Hematopoietic multipotent progenitor cell (in vitro differentiated cells): ENCODE measurements around the gene ZSWIM6. TPM values are rescaled to one million over a fixed set of nuclear protein-coding genes. Genes with fewer than 3 reads are reported as not detected.

Experiments
- DNase-seq, 3 donors: peaks; one replicate each; pipeline ENCODE4 v3.0.0-alpha.2; 2011 to 2015; ENCODE audit warnings: low read depth in 2 of 3, low spot score in 2 of 3
- total RNA-seq: library from RNA; depleted of rRNA; stranded (reverse); fragments of >200 nt; gene quantifications from one replicate; pipeline ENCODE4 v1.2.3, GENCODE V29; 2012

Gene ZSWIM6
- total RNA-seq = 7.3 TPM

DNA sequence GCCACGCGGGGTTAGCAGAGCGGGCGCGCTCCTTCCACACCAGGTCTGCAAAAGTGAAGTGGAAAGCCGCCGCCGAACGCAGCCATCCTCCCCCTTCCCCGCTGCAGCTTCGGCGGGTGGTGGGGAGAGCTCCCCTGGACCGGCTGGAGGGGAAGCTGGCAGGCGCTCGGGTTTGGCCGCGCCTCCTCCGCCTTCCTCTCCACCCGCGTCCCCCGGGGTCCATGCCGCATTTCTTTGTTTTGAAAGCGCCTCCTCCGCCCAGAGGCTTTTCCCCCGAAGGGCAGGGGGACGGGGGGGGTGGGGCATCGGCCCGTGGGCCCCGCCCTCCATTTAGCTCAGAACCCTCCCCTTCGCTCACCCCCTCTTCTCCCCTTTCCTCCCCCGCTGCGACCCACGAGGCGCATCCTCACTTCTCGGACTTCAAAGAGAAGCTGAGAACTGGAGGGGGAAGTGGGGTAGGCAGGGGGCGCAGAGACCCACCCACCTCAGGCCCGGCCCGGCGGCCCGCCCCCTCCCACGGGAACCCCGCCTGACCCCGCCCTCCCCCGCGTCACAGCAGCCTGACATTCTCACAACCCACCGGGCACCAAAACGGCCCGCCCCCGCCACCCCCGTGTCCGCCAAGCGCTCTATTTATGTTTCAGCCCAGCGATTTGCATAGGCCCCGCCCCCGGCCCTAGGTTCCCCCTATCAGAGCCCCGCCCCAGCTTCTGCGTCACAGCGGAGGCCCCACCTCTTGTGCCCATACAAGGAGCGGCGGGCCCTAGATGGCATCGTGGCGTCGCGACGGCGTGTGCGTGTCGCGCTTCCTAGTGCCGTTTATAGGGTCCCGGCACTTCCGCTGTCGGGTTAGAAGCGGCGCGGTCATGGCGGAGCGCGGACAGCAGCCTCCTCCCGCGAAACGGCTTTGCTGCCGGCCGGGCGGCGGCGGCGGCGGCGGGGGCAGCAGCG lies at the start of gene ZSWIM6:
Gene ZSWIM6, plus strand, starts transcription at position 852 of the 951 bp plus-strand sequence. Its CDS starts 15 bp downstream, at position 867.
- peak; percentile 97 to 100 (median 100) for DNase-seq

DNA sequence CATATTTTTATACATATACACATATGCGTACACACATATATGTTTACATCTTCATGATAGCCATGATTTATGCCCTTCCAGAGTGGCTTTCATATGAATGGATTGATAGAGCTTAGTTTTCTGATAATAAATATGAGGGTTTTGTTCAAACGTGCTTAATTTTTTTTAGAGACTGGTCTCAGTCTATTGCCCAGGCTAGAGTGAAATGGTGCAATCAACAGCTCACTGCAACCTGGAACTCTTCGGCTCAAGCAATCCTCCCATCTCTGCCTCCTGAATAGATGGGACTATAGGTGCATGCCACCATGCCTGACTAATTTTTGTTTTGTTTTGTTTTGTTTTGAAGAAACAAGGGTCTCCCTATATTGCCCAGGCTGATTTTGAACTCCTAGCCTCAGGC lies 48.6 kb upstream of the ZSWIM6 start:
- no peak for DNase-seq

DNA sequence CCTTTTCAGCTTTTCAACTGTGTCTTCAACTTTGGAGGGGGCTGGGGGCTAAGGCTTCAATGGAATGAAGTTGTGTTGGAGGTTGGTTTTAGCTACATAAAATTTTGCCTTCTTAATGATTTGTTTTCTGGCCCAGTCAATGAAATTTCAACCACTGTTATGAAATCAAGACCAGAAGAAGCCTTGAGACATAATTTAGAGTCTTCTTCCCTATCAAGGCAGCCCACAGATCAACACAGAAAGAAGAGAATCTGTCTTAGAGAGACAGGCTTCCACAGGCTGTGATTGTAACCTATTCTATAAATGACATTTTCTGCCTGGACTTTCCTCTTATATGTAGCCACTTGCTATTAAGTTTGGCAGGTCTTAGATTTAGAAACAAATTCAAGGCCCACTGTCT lies 46.5 kb upstream of the ZSWIM6 start:
- DNase-seq = no peak

DNA sequence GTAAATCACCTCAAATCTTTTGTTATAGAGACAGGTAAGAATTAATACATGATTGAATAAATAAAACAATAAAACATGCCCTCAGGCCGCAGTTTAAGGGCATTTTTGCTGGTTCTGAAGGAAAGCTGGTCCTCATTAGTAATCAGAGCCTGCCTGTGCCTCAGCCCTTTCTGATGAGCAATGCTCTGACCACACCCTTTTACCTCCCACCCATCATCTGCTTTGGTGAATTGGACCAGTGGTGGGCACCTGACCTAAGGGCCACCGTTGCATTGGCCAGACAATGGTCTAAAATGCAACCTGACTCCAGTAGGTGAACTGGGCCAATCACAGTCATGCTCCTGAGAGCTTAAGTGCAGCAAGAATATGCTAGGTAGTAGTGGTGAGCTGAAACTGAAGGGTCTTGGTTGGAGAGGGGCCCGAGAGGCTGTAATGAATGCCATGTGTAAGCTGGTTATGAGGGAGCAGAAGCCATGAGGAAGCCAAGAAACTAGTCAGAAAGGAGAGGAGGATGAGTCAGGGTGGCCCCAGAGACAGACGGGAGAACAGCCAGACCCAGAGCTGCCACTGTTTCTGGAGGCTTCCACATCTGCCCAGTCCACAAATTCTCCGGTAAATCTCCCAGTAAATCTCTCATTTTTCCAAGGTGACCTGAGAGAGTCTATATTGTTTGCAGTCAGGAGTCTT lies 45.5 kb upstream of the ZSWIM6 start:
- DNase-seq = no peak

DNA sequence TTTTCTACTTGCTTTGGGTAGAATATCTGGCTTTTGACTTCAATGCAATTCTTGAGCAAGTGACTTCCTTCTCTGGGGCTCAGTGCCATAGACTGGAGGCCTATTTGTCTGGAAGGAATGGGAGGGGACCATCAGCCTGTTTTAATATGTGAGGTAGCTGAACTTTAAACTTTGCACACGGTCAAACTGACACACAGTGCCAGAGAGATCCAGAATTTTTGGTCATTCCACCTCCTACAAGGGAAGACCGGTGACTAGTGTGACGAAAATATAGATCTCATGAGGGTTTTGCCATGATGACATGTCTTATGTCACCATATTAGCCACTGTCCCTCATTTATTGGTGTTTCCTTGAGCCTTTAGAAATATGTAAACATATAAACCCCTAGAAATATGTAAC lies 44.6 kb upstream of the ZSWIM6 start:
- DNase-seq = no peak

DNA sequence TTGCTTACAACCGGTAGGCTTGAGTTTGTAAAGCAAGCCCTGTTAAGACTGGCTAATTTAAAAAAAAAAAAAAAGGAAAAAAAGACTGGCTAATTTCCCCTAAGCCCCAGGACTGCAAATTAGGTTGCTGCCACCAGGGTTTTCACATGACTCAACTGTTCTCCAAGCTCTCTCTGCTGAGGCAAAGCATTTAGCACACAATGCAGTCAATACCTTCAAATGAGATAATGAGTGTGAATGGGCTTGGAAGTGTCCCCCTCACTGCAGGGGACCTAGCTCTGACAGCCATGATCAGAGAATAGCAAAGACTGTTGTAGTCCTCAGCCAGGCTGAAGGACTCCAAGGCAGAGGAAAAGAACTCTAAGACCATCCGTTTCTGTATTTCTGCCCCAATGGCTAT lies 42.8 kb upstream of the ZSWIM6 start:
- no peak for DNase-seq

DNA sequence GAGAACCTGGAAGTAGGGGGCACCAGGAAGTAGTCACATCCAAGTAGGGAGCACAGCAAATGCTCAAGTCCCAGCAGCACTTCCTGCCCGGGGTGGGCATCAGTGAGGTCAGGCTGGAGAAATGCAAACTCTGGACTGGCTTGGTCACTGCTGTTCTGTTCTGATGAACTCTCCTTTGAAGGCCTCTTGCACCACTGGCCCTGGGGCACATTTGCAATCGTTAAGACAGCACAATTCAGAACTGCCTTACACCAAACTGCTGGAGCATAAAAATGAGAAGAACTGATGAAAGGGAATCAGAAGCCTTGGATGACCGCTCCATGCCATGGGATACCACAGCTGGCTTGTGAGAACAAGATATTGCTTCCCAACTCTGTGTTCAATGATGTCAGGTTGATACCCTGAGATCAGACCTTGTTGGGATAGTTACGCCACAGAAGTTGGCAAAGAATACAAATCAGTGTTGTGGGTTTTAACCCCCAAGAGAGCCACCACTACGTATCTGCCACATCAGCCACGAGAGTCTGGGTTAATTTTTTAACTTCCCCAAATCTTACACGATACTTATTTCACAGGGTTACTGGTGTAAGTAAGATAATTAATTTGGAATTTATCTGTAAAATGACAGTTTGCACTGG lies 42.3 kb upstream of the ZSWIM6 start:
- DNase-seq = peak in 1 of 3 donors; percentile 74

DNA sequence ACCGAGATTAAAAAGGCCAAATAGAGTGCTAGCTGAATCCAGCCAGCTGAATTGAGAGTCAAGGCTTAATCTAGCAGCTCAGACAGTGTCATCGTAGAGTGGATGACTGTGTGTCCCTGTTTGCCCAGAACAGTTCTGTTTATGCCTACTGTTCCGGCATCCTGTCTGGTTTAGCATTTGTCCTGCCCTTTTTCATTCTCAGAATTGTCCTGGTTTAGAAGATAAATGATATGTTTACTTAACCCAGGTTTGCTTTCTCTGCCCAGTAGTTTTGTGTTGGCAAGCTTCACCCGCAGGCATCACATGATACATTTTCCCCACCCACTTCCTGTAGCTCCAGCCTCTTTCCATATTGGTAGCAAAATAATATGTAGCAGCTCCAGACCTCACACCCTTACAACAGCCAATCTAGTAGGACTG lies 41.3 kb upstream of the ZSWIM6 start:
- no peak for DNase-seq

DNA sequence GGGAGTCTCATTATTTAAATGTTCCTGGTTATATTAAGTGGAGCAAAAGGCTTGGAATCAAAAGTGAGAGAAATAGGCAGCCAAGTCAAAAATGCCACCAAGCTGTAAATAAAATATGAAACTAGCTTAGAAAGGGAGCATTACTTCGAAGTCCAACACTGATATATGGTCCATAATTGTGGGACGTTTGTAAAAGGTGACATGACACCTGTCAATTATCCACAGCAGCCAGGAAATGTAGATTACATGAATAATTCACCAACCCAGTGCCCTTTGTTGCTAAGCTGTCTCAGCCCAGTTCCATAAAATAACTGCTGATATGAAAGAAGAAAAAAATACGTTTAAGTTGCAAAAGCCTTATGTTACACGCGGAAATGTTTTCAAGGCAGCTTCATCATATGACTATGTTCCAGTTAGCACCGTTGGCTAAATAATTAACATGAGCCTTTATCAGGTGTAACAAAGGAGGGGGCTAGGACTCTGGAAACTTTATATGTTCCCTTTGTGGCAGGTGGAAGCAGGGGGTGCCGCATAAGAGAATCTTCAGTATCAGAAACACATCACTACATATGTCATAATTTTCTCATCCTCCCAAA lies 39.9 kb upstream of the ZSWIM6 start:
- DNase-seq = no peak

DNA sequence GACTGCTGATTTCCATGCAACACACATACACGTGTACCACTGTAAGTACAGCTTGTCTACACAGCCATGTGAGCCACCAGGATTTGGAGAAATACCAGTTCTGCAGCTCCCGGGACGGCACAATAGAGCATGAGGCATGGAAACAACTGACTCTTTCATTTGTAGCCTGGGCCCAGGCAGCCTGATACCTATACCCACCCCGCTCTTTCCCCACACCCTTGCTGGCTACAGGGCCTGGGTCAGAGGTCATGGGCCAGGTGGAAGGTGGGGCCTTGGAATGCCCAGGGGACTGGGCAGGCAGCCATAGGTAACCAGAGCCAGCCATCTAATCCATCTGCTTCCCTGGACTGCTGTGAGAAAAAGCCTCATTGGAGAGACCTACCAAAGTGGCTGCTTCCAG lies 39.0 kb upstream of the ZSWIM6 start:
- DNase-seq = no peak

DNA sequence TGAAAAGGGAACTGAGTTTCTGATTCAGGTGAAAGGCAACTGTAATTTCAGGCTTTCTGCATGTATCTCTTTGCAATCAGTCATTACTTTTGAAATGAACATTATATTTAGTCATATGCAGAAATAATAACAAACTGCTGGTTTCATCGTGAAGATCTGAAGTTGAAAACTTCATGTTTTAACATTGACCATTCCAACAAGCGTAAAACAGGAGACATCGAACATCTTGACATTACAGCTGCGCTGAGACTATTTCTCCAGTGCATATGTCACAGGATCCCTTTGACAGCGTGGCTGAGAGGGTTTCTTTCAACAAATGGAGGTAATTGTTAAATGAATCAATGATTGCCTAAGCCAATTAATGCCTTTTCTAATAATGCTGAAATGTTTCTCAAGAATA lies 38.2 kb upstream of the ZSWIM6 start:
- no peak for DNase-seq

DNA sequence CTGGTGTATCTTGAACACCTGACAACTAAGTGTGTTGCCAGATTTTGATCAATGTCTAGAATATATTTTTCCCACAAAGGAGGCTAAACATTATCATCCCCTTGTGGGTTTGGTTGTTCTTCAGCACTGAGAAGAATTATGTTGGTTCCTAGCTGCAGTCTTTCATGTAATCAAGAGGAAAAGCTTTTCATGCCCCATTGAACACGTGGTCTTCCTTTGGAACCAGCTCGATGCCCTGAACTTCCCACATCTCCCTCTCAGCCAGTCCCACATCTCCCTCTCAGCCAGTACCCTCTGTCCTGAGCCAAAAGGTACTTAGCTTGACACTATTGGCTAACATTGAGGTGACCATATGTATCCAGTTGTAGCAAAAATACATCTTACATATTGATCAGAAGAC lies 36.7 kb upstream of the ZSWIM6 start:
- no peak for DNase-seq

DNA sequence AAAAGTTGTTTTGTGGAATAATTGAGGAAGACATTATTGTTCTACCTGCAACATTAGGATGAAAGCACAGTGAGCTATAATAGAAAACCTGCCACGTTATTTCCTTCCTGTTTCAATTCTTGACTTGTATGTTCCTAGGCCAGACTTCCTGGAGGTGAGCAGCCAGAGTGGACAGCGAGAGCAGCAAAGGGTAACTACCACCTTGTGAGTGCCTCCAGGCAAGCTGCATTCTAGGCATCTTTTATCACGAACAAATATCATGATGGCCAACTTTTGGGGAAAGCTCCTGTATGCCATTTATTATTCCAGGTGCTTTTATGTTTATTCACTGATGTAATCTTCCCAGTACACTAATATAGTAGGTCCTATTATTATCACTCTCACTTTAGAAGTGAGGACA lies 34.0 kb upstream of the ZSWIM6 start:
- no peak for DNase-seq

DNA sequence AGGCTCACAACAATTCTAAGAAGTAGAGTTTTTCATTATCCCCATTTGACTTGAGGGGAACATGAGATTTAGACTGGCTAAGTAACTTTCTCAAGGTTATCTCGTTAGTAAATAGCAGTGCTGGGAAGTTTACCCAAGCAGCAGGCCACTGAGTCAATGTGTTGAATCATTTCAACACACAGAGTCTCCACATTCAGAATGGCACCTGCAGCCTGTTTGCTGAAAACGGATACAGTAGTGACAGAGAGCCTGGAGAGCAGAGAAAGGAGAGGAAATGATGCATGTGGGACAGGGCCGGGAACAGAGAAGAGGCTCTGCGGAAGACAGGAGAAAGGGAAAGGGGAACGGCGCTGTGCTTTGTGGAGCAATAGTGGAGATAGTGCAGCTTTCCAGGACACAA lies 33.5 kb upstream of the ZSWIM6 start:
- no peak for DNase-seq

DNA sequence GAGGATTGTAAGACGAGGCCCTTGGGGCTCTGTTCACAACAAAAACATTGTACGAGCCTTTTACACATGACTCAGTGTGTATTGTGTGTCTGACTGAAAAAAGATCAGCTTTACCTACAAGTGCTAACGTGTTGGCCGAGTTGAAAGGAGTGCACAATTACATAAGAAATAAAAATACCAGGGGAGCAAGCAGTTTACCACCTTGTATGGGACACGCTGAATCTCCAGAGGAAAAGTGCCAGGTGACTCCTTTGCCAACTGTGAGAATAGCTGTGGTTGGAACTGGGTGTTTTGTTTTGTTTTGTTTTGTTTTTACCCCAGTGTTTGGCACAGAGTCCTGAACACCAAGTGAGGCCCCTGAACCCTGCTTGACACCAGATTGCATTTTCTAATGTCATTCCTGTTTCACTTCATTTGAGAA lies 32.8 kb upstream of the ZSWIM6 start:
- no peak for DNase-seq

DNA sequence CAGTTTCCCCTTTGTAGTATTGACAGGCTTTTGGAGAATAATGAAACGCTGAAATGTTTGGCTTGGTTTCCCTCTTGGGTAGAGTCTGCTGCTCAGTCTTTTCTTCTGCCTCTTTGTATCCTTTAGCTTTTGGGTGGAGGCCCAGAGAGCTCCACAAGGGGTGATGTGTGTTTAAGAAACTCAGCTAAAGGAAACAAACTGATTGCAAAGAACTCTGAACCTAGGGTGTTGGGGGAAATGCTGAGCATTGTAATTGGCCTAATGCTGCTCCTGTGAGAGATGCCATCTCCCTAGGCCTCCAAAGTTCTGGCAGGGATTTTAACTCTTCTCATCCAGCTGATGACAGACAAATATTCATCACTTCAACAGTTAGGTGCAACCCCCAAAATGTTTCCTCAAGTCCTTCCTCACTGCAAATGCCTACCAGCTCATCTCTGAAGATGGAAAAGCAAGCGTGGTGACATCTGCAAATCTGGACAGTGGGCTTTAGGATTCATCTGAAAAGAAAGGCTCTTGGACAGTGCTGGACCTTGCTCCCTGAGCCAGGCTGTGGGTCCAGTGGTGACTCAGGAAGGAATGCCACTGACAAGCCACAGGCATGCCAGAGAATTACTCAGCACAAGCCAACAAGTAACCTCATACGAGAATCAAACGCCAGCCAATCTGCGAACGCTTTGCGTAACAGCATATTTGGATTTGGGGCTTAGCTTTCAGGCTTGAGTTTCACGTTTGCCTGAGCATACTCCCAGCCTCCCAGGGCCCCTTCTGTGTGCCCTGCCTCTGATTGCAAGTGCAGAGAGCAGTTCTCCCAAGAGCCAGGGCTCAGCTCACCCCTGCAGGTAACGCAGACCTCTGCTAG lies 30.5 kb upstream of the ZSWIM6 start:
- DNase-seq = no peak

DNA sequence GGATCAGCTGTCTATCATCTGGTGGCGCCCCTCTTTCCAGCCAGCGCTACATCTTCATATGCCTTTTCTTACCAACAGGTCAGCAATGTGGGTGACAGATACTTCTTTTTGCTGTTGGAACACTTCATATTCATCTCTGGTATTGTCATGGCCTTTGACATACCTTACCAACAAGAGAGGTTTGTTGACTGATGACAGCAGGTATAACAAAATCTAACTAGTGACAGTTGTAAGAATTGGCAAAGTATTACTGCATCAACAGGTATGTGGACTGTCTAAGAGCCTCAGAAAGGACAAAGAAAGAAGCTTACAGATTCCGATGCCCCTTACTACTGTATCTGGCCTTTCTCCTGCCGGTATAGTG lies 29.9 kb upstream of the ZSWIM6 start:
- no peak for DNase-seq

DNA sequence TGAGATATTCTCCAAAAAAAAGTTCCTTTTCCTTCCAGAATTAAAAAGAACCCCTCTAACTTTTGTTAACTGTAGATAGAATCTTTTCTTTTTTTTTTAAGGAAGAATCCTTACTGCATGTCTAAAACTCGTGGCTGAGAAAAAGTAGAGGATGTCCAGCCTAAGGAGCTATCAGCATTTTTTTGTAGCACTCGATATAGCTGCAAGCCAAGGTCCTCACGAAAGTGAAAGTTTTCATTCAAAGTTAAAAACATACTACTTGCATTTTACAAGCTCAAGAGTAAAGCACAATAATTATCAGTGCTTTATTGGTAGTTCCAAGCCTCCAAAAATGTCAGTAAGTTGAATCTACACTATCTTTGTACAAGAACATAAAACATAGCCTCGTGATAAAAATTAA lies 28.7 kb upstream of the ZSWIM6 start:
- no peak for DNase-seq

DNA sequence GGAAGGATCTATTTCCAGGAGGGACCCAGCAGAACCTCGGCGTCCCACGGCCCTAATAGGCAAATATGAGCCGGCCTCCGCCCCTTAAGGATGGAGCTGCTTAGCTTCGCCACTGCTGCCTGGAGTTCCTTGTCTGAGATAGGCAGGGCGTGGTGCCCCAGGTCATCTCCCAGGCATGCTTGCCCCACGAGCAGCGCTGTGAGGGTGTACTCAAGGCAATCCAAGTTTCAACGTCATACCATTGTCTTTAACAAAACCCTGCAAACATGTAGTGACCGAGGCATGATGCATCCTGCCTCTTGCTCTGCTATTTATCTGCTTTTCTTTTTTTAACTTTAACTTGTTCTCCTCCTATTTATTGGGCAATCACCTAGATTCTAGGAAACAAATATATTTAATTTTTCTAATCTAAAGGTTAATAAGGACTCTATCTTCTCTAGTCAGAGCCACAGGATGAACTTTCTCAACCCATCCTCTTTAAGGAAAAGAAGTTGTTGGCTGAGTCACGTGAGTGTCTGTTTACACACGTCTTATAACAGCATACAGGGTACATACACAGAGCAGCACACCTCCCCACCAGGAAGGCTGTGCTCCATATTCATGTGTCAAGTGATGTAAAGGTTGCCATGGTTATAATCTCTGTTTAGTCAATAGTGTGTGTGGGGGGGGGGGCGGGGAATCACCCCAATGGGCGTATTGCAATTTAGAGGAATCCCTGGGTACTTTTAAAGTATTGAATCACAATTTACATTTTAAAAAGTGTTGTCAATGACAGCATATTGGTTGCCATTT lies 27.3 kb upstream of the ZSWIM6 start:
- peak in 2 of 3 donors; percentile 49 to 61 for DNase-seq
